SU-DHL-6 (cell line): ENCODE data around the gene MARVELD2.
"Not testable (repeated sequence)": the region's sequence is repeated elsewhere in the genome, so short reads cannot be mapped to it uniquely, and the experiment has no call there.

Experiments
- H2AFZ ChIP-seq: fragments of 200-600 bp; sonication (generic); 2 replicates; pipeline ENCODE4 v1.6.1; 2014; ENCODE audit warnings: low read depth, mild to moderate bottlenecking, moderate library complexity, mixed read lengths, antibody characterized with exemption, low read length; ENCODE audit not compliant: severe bottlenecking
- H3F3A ChIP-seq: fragments of 200-600 bp; shearing (Covaris generic); 2 replicates; pipeline ENCODE4 v1.6.0; 2016; ENCODE audit warnings: antibody characterized with exemption, mild to moderate bottlenecking; ENCODE audit not compliant: insufficient read depth
- H3K27ac ChIP-seq: fragments of 200-600 bp; sonication (generic); 2 replicates; pipeline ENCODE4 v1.5.1; 2016; ENCODE audit warnings: low read depth, mild to moderate bottlenecking, low read length, moderate library complexity, mixed read lengths
- H3K27me3 ChIP-seq: fragments of 200-600 bp; sonication (generic), shearing (Covaris generic); 2 replicates; pipeline ENCODE4 v1.6.0; 2014; ENCODE audit warnings: mild to moderate bottlenecking, low read length
- H3K36me3 ChIP-seq: fragments of 200-600 bp; sonication (generic); 2 replicates; pipeline ENCODE4 v1.6.1; 2014; ENCODE audit warnings: mild to moderate bottlenecking, low read length, mixed read lengths
- H3K4me2 ChIP-seq: fragments of 300-600, 200-600 bp; shearing (Covaris generic), sonication (generic); 2 replicates; pipeline ENCODE4 v1.6.0; 2014; ENCODE audit warnings: low read length, low read depth, mild to moderate bottlenecking; ENCODE audit not compliant: poor library complexity, severe bottlenecking
- H3K4me3 ChIP-seq: fragments of 200-600 bp; sonication (generic); 2 replicates; pipeline ENCODE4 v1.5.1; 2014; ENCODE audit warnings: antibody characterized with exemption, low read length, mild to moderate bottlenecking, mixed read lengths; ENCODE audit not compliant: insufficient read depth, poor library complexity, severe bottlenecking
- H3K79me2 ChIP-seq: fragments of 200-600 bp; sonication (generic); 2 replicates; pipeline ENCODE4 v1.6.1; 2014; ENCODE audit warnings: mild to moderate bottlenecking, low read length, moderate library complexity; ENCODE audit not compliant: insufficient read depth
- H3K9ac ChIP-seq: fragments of 200-600 bp; sonication (generic); 2 replicates; pipeline ENCODE4 v1.7.0; 2014; ENCODE audit warnings: mild to moderate bottlenecking, low read length
- H3K9me2 ChIP-seq: fragments of 200-600 bp; sonication (generic); replicated peaks from 2 replicates; pipeline ENCODE4 v1.6.1; 2014; ENCODE audit warnings: low read length; ENCODE audit not compliant: insufficient read depth
- H3K9me3 ChIP-seq: fragments of 200-600 bp; sonication (generic); 2 replicates; pipeline ENCODE4 v1.6.1; 2014; ENCODE audit warnings: low read length, mixed read lengths; ENCODE audit not compliant: insufficient read depth
- H4K20me1 ChIP-seq: fragments of 200-600 bp; sonication (generic); 2 replicates; pipeline ENCODE4 v1.6.1; 2014; ENCODE audit warnings: low read depth, mild to moderate bottlenecking, antibody characterized with exemption, low read length, moderate library complexity, mixed read lengths
- CTCF ChIP-seq: fragments of 200-600 bp; sonication (generic); IDR thresholded peaks from one replicate; pipeline ENCODE4 v1.5.1; 2017; ENCODE audit warnings: antibody characterized with exemption, mild to moderate bottlenecking, low read length, moderate library complexity; ENCODE audit not compliant: insufficient read depth, poor library complexity, severe bottlenecking
- EZH2phosphoT487 ChIP-seq: fragments of 200-600 bp; sonication (generic), shearing (Covaris generic); conservative IDR thresholded peaks from 2 replicates; pipeline ENCODE4 v1.6.1; 2018; ENCODE audit warnings: mild to moderate bottlenecking, antibody characterized with exemption, low read length, moderate library complexity, mixed read lengths

Gene MARVELD2

GRCh38 chr5:69369340-69370121, 45.4 kb upstream of the MARVELD2 start, which contains the start of the genes AK6, RAD17 and TAF9:
AK6 (minus strand) TSS chr5:69369520; CDS start chr5:69369490, 30 bp downstream.
RAD17 (plus strand) TSS chr5:69369818; CDS start chr5:69372209, 2,391 bp downstream.
TAF9 (minus strand) TSS chr5:69369520; CDS start chr5:69365737, 3,783 bp downstream.
- Histone ChIP-seq H3K4me3 (peak within 1 kb of the TSS; percentile 71), H2AFZ (peak within 1 kb of the TSS; percentile 52), H3K4me2 (peak within 1 kb of the TSS; percentile 93), H3K9me3 (no peaks in the 10 kb centered on the region), H3K27ac (peak within 1 kb of the TSS; percentile 93), H3K9ac (peak within 1 kb of the TSS; percentile 91), H3K9me2 (no peaks in the 10 kb centered on the region), H3F3A (peaks cover 31% of the 10 kb centered on the region), H3K27me3 (no peaks in the 10 kb centered on the region), H3K79me2 (peaks cover 92% of the 10 kb centered on the region), H3K36me3 (peaks cover 18% of the 10 kb centered on the region), H4K20me1 (peaks cover 17% of the 10 kb centered on the region; the same call in 1 of the 2 replicates)
- TF ChIP-seq CTCF (no peak), EZH2phosphoT487 (no peak)

GRCh38 chr5:69370335-69370734, 44.6 kb upstream of the MARVELD2 start:
- H2AFZ ChIP-seq, H3K9me2 ChIP-seq, H4K20me1 ChIP-seq, H3K27me3 ChIP-seq, H3K9me3 ChIP-seq: not testable (repeated sequence)
- Histone ChIP-seq H3K4me2 (peak overlapping the region; percentile 93), H3F3A (peaks cover 36% of the 10 kb centered on the region), H3K36me3 (peaks cover 11% of the 10 kb centered on the region), H3K9ac (peak overlapping the region; percentile 91), H3K27ac (peak overlapping the region; percentile 93), H3K79me2 (peaks cover 84% of the 10 kb centered on the region), H3K4me3 (peak overlapping the region; percentile 71)

DNA sequence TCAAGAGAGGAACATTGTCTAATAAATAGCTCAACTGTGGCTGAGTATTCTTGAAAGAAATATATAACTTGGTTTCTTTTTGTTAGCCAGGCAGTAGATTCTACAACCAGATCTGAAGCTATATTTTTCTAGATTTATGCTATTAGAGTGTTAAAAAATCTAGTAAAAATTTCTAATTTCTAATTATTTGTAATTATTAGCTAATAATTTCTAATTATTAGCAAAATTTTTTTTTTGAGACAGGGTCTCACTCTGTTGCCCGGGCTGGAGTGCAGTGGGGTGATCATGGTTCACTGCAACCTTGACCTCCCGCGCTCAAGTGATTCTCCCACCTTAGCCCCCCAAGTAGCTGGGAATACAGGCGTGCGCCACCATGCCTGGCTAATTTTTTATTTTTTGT, 42.5 kb upstream of the MARVELD2 start:
- Histone ChIP-seq H3K9me2 (no peaks in the 10 kb centered on the region), H3K27me3 (no peaks in the 10 kb centered on the region), H3K4me2 (peak overlapping the region; percentile 93), H2AFZ (no peak overlapping the region), H3F3A (peaks cover 40% of the 10 kb centered on the region), H3K79me2 (peaks cover 78% of the 10 kb centered on the region), H3K9me3 (no peaks in the 10 kb centered on the region), H3K27ac (peak overlapping the region; percentile 93), H3K9ac (peak overlapping the region; percentile 91), H4K20me1 (peaks cover 3% of the 10 kb centered on the region; the same call in 1 of the 2 replicates), H3K36me3 (peaks cover 8% of the 10 kb centered on the region; the same call in 1 of the 2 replicates), H3K4me3 (peak overlapping the region; percentile 71)
- no peak for TF ChIP-seq CTCF
- no peak for TF ChIP-seq EZH2phosphoT487
